ENCODE data around the gene RAPGEF6. TPM values are rescaled to one million over a fixed set of nuclear protein-coding genes. Genes with fewer than 3 reads are reported as not detected.
A peak's percentile ranks its signal among the peaks of the same experiment; 100 is the strongest.

The RAPGEF6 gene
- total and polyA plus RNA-seq, 4 experiments from 2014 or later: 18.0 to 121 (median 73.0) TPM

DNA sequence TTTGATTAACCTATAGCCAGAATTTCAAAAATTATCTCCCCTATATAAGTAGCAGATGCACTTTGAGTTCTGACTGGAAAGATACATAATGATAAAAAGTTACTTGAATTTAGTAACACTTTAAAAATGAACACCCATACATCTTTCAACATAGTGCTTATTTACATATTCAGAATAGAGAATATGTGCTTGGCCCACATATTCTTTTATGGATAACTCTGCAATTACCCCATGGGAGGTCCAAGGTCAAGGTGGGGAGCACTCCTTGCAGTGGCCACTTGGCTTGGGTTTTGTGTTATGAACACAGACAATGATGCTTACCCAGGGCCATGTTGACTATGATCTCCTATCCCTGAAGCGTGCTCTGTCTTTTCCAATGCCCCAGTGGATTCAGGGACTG, 201.9 kb downstream of the RAPGEF6 start:
- no peaks in the 10 kb centered on the region for H3K27me3 Mint-ChIP-seq
- H3K27ac Mint-ChIP-seq: peak overlapping the region in 5 of 7 donors; percentile 3 to 74 (median 29)
- Histone ChIP-seq H3K27me3 (ENCODE audit: insufficient read depth, low read length) (no peaks in the 10 kb centered on the region), H3K4me1 (ENCODE audit: insufficient read depth, low read length) (no peaks in the 10 kb centered on the region), H3K27ac (ENCODE audit: low read depth, low read length) (no peak overlapping the region), H3K36me3 (ENCODE audit: insufficient read depth, low read length) (peaks cover 60% of the 10 kb centered on the region), H3K9me3 (ENCODE audit: control insufficient read depth in 1 of 2, low read length in 2 of 2) (no peaks in the 10 kb centered on the region), H3K4me3 (ENCODE audit: low read length in 2 of 2) (no peak overlapping the region)
- ChIA-PET CTCF (ENCODE audit: partially characterized antibody) (no interaction called here), POLR2A (ENCODE audit: partially characterized antibody) (no interaction called here)
- peaks cover 5 to 10% (median 7%) of the 10 kb centered on the region in 4 donors for H3K4me1 Mint-ChIP-seq
- peaks cover 73 to 81% of the 10 kb centered on the region in 2 donors for H3K36me3 Mint-ChIP-seq
- peaks cover 0 to 3% (median 0%) of the 10 kb centered on the region in 8 donors for H3K9me3 Mint-ChIP-seq
- intact Hi-C loops (cut with micrococcal nuclease): no loop called here
- no peak overlapping the region for H3K4me3 Mint-ChIP-seq
- no peak for DNase-seq

DNA sequence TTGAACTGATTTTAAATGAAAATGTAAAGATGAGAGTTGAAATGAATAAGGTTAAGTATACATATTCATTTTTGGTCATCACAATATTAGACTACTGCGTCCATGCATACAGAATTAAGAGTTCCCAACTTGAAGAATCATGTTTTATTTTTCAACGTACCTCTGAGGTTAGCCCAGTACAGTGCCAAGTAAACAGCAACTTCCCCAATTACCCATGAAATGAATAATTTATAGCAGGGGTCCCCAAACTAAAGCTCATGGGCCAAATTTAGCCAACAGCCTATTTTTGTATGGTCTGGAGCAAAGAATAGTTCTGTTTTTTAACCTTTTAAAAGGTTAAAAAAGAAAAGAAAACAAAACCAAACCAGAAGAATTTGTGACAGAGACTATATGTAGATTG, 203.2 kb downstream of the RAPGEF6 start:
- H3K36me3 ChIP-seq (ENCODE audit: insufficient read depth, low read length): peaks cover 61% of the 10 kb centered on the region
- H3K9me3 ChIP-seq (ENCODE audit: control insufficient read depth in 1 of 2, low read length in 2 of 2): no peaks in the 10 kb centered on the region
- Mint-ChIP-seq H3K27ac (no peak overlapping the region), H3K36me3 (peaks cover 70 to 78% of the 10 kb centered on the region in 2 donors), H3K4me1 (peaks cover 5 to 8% (median 7%) of the 10 kb centered on the region in 4 donors), H3K9me3 (peaks cover 0 to 3% (median 0%) of the 10 kb centered on the region in 8 donors), H3K27me3 (no peaks in the 10 kb centered on the region), H3K4me3 (no peak overlapping the region)
- intact Hi-C loops (cut with micrococcal nuclease): no loop called here
- ChIA-PET POLR2A (ENCODE audit: partially characterized antibody) (no interaction called here), CTCF (ENCODE audit: partially characterized antibody) (interaction anchor here (0.7 kb wide), 1 partner anchor 118 kb away, joined by 3 read pairs; no protein-coding TSS in a partner anchor)
- DNase-seq: no peak
- no peak overlapping the region for H3K27ac ChIP-seq (ENCODE audit: low read depth, low read length)
- H3K4me3 ChIP-seq (ENCODE audit: low read length in 2 of 2): no peak overlapping the region
- H3K4me1 ChIP-seq (ENCODE audit: insufficient read depth, low read length): no peaks in the 10 kb centered on the region
- no peaks in the 10 kb centered on the region for H3K27me3 ChIP-seq (ENCODE audit: insufficient read depth, low read length)

- Mint-ChIP-seq H3K4me1 (peaks cover 3 to 8% (median 5%) of the 10 kb centered on the region in 4 donors), H3K36me3 (peaks cover 66 to 79% of the 10 kb centered on the region in 2 donors), H3K27me3 (no peaks in the 10 kb centered on the region), H3K27ac (peak overlapping the region in 2 of 7 donors; percentile 21 to 80), H3K4me3 (no peak overlapping the region), H3K9me3 (peaks cover 0 to 3% (median 0%) of the 10 kb centered on the region in 8 donors)
- ChIA-PET CTCF (ENCODE audit: partially characterized antibody) (no interaction called here), POLR2A (ENCODE audit: partially characterized antibody) (no interaction called here)
- Histone ChIP-seq H3K36me3 (ENCODE audit: insufficient read depth, low read length) (peaks cover 70% of the 10 kb centered on the region), H3K9me3 (ENCODE audit: control insufficient read depth in 1 of 2, low read length in 2 of 2) (no peaks in the 10 kb centered on the region), H3K4me1 (ENCODE audit: insufficient read depth, low read length) (no peaks in the 10 kb centered on the region), H3K27me3 (ENCODE audit: insufficient read depth, low read length) (no peaks in the 10 kb centered on the region), H3K27ac (ENCODE audit: low read depth, low read length) (no peak overlapping the region), H3K4me3 (ENCODE audit: low read length in 2 of 2) (no peak overlapping the region)
- DNase-seq: no peak
- intact Hi-C loops (cut with micrococcal nuclease): no loop called here
Measured at GRCh38 chr5:131430794-131431193, 204.2 kb downstream of the RAPGEF6 start.

- CTCF ChIA-PET (ENCODE audit: partially characterized antibody): interaction anchor here (0.9 to 1.7 kb wide), 4 partner anchors 10 to 34 kb away, joined by 3 to 5 read pairs (median 4); no protein-coding TSS in a partner anchor
- no peak overlapping the region for H3K4me3 ChIP-seq (ENCODE audit: low read length in 2 of 2)
- Mint-ChIP-seq H3K36me3 (peaks cover 49 to 72% of the 10 kb centered on the region in 2 donors), H3K4me1 (peaks cover 3 to 11% (median 6%) of the 10 kb centered on the region in 4 donors), H3K4me3 (no peak overlapping the region), H3K27ac (peak overlapping the region in 5 of 7 donors; percentile 5 to 86 (median 75)), H3K27me3 (no peaks in the 10 kb centered on the region), H3K9me3 (peaks cover 0 to 3% (median 0%) of the 10 kb centered on the region in 8 donors)
- H3K4me1 ChIP-seq (ENCODE audit: insufficient read depth, low read length): no peaks in the 10 kb centered on the region
- no peaks in the 10 kb centered on the region for H3K9me3 ChIP-seq (ENCODE audit: control insufficient read depth in 1 of 2, low read length in 2 of 2)
- no peaks in the 10 kb centered on the region for H3K27me3 ChIP-seq (ENCODE audit: insufficient read depth, low read length)
- intact Hi-C loops (cut with micrococcal nuclease): no loop called here
- POLR2A ChIA-PET (ENCODE audit: partially characterized antibody): no interaction called here
- H3K36me3 ChIP-seq (ENCODE audit: insufficient read depth, low read length): peaks cover 61% of the 10 kb centered on the region
- H3K27ac ChIP-seq (ENCODE audit: low read depth, low read length): no peak overlapping the region
- DNase-seq: no peak
Measured at GRCh38 chr5:131426011-131426410, 209.0 kb downstream of the RAPGEF6 start.

- H3K4me1 Mint-ChIP-seq: peaks cover 9 to 18% (median 11%) of the 10 kb centered on the region in 4 donors
- Histone ChIP-seq H3K4me3 (ENCODE audit: low read length in 2 of 2) (no peak overlapping the region), H3K4me1 (ENCODE audit: insufficient read depth, low read length) (peaks cover 6% of the 10 kb centered on the region), H3K27ac (ENCODE audit: low read depth, low read length) (no peak overlapping the region), H3K36me3 (ENCODE audit: insufficient read depth, low read length) (peaks cover 37% of the 10 kb centered on the region), H3K27me3 (ENCODE audit: insufficient read depth, low read length) (no peaks in the 10 kb centered on the region), H3K9me3 (ENCODE audit: control insufficient read depth in 1 of 2, low read length in 2 of 2) (no peaks in the 10 kb centered on the region)
- ChIA-PET CTCF (ENCODE audit: partially characterized antibody) (interaction anchor here (0.6 to 2.2 kb wide), 10 partner anchors 15 to 659 kb away, joined by 3 to 6 read pairs (median 3); no protein-coding TSS in a partner anchor), POLR2A (ENCODE audit: partially characterized antibody) (no interaction called here)
- H3K9me3 Mint-ChIP-seq: no peaks in the 10 kb centered on the region
- H3K4me3 Mint-ChIP-seq: no peak overlapping the region
- H3K27me3 Mint-ChIP-seq: no peaks in the 10 kb centered on the region
- intact Hi-C loops (cut with micrococcal nuclease): loop anchor here (1.0 kb wide), 1 partner anchor 585 kb away; no protein-coding TSS in a partner anchor
- peak overlapping the region in 6 of 7 donors; percentile 15 to 85 (median 60) for H3K27ac Mint-ChIP-seq
- peaks cover 32 to 61% of the 10 kb centered on the region in 2 donors for H3K36me3 Mint-ChIP-seq
- DNase-seq: no peak
Measured at GRCh38 chr5:131423056-131423455, 212.0 kb downstream of the RAPGEF6 start.

GRCh38 chr5:131419877-131420276, 215.2 kb downstream of the RAPGEF6 start:
- H3K4me3 ChIP-seq (ENCODE audit: low read length in 2 of 2): no peak overlapping the region
- H3K27ac ChIP-seq (ENCODE audit: low read depth, low read length): no peak overlapping the region
- H3K27me3 Mint-ChIP-seq: no peaks in the 10 kb centered on the region
- H3K4me1 ChIP-seq (ENCODE audit: insufficient read depth, low read length): peaks cover 19% of the 10 kb centered on the region
- peaks cover 0 to 1% (median 0%) of the 10 kb centered on the region in 8 donors for H3K9me3 Mint-ChIP-seq
- no peaks in the 10 kb centered on the region for H3K9me3 ChIP-seq (ENCODE audit: control insufficient read depth in 1 of 2, low read length in 2 of 2)
- peak overlapping the region in 2 of 8 donors; percentile 13 to 23 for H3K4me3 Mint-ChIP-seq
- peaks cover 9% of the 10 kb centered on the region for H3K36me3 ChIP-seq (ENCODE audit: insufficient read depth, low read length)
- no peaks in the 10 kb centered on the region for H3K27me3 ChIP-seq (ENCODE audit: insufficient read depth, low read length)
- no peak for DNase-seq
- CTCF ChIA-PET (ENCODE audit: partially characterized antibody): interaction anchor here (1.0 to 2.5 kb wide), 6 partner anchors 18 to 254 kb away, joined by 4 to 9 read pairs (median 4); partner anchors contain the start of gene HINT1
- H3K27ac Mint-ChIP-seq: peak overlapping the region; percentile 36 to 91 (median 72)
- H3K4me1 Mint-ChIP-seq: peaks cover 21 to 35% (median 29%) of the 10 kb centered on the region in 4 donors
- POLR2A ChIA-PET (ENCODE audit: partially characterized antibody): interaction anchor here (0.6 to 1.0 kb wide), 2 partner anchors 25 to 167 kb away, joined by 3 to 6 read pairs; no protein-coding TSS in a partner anchor
- intact Hi-C loops (cut with micrococcal nuclease): loop anchor here (5.0 to 10.0 kb wide), 2 partner anchors 835 to 1313 kb away; no protein-coding TSS in a partner anchor
- H3K36me3 Mint-ChIP-seq: peaks cover 20 to 41% of the 10 kb centered on the region in 2 donors

DNA sequence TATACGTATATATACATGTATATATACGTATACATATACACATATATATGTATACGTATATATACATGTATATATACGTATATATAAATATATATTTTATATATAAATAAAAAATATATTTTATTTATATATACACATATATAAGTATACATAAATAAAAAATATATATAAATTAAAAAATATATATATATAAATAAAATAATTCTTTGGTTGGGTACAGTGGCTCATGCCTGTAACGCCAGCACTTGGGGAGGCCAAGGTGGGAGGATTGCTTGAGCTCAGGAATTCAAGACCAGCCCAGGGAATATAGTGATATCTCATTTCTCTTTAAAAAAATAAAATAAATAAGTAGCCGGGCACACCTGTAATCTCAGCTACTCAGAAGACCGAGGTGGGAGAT, 216.2 kb downstream of the RAPGEF6 start:
- H3K36me3 ChIP-seq (ENCODE audit: insufficient read depth, low read length): peaks cover 6% of the 10 kb centered on the region
- intact Hi-C loops (cut with micrococcal nuclease): loop anchor here (5.0 to 10.0 kb wide), 2 partner anchors 834 to 1312 kb away; no protein-coding TSS in a partner anchor
- H3K9me3 ChIP-seq (ENCODE audit: control insufficient read depth in 1 of 2, low read length in 2 of 2): no peaks in the 10 kb centered on the region
- H3K9me3 Mint-ChIP-seq: peaks cover 0 to 1% (median 0%) of the 10 kb centered on the region in 8 donors
- H3K4me1 Mint-ChIP-seq: peaks cover 30 to 44% (median 38%) of the 10 kb centered on the region in 4 donors
- ChIA-PET CTCF (ENCODE audit: partially characterized antibody) (interaction anchor here (0.7 to 2.5 kb wide), 16 partner anchors 10 to 589 kb away, joined by 3 to 9 read pairs (median 4); partner anchors contain the start of gene HINT1), POLR2A (ENCODE audit: partially characterized antibody) (interaction anchor here (1.0 to 1.3 kb wide), 2 partner anchors 24 to 155 kb away, joined by 3 to 6 read pairs; partner anchors contain the start of gene CDC42SE2)
- no peaks in the 10 kb centered on the region for H3K27me3 ChIP-seq (ENCODE audit: insufficient read depth, low read length)
- peaks cover 29% of the 10 kb centered on the region for H3K4me1 ChIP-seq (ENCODE audit: insufficient read depth, low read length)
- H3K27ac Mint-ChIP-seq: no peak overlapping the region
- DNase-seq: no peak
- H3K36me3 Mint-ChIP-seq: peaks cover 20 to 46% of the 10 kb centered on the region in 2 donors
- no peak overlapping the region for H3K27ac ChIP-seq (ENCODE audit: low read depth, low read length)
- no peak overlapping the region for H3K4me3 Mint-ChIP-seq
- no peak overlapping the region for H3K4me3 ChIP-seq (ENCODE audit: low read length in 2 of 2)
- no peaks in the 10 kb centered on the region for H3K27me3 Mint-ChIP-seq
